Measurements from ENCODE around the gene SERPINA12.

DNA sequence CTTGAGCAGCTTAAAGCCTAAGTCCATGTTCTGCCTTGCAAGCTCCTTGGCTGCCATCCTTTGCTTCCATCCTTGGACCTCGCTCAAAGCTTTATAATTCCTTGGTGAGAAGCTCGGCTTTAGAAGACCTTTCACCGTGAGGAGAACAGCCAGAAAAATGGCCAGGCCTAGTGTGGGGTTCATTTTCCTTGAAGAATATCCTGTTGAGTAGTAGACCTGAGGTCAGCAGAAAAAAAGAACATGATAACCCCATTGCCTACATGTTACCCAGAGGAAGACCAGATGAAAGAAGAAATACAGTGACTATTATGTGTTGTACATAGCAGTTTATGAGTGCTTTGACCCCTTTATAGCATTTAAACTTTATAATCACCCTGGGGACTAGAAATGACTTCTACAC is 11.1 kb downstream of the SERPINA12 start:
- no peak for TF ChIP-seq ZNF274 (IDR thresholded peaks at IDR 0.05; ENCODE audit: low read depth, low read length)
- no peak for TF ChIP-seq YY1 (IDR thresholded peaks at IDR 0.05; ENCODE audit: insufficient read depth, insufficient read length)
